GM12878 (cell line): ENCODE data around the gene PRDM8.

ENCODE experiments used
- BCLAF1 ChIP-seq: fragments of 450-650 bp; IDR thresholded peaks from 2 replicates; pipeline ENCODE4 v1.6.1; 2017; ENCODE audit warnings: antibody characterized with exemption, mild to moderate bottlenecking, moderate library complexity
- CTCF ChIP-seq, 3 experiments: IDR thresholded peaks in 2 of 3; conservative IDR thresholded peaks in 1 of 3; 2 replicates each; pipeline ENCODE4 v1.5.1; 2011; ENCODE audit warnings: low read depth in 3 of 3, low read length in 3 of 3, mild to moderate bottlenecking in 3 of 3, control low read depth in 2 of 3, moderate library complexity in 2 of 3, inconsistent platforms in 1 of 3, mixed read lengths in 1 of 3; ENCODE audit not compliant: control insufficient read depth in 2 of 3, insufficient read depth in 1 of 3; ENCODE audit errors: extremely low read depth in 1 of 3
- EED ChIP-seq: sonication (generic); IDR thresholded peaks from 2 replicates; pipeline ENCODE4 v1.6.1; 2016; ENCODE audit warnings: antibody characterized with exemption, low read depth
- EP300 ChIP-seq, 2 experiments: fragments of 150-350 bp in 1 of 2; IDR thresholded peaks; 2 replicates each; pipeline ENCODE4 v1.6.1; 2011 to 2012; ENCODE audit warnings: low read depth in 2 of 2, low read length in 2 of 2, borderline replicate concordance in 1 of 2, improper control_type of control experiment in 1 of 2, inconsistent platforms in 1 of 2; ENCODE audit not compliant: control insufficient read depth in 1 of 2
- IRF3 ChIP-seq: fragments of 450-650 bp; IDR thresholded peaks from 2 replicates; pipeline ENCODE4 v1.6.1; 2014; ENCODE audit warnings: mild to moderate bottlenecking
- JUND ChIP-seq: IDR thresholded peaks from 2 replicates; pipeline ENCODE4 v1.6.1; 2012; ENCODE audit warnings: low read depth, mild to moderate bottlenecking, low read length, improper control_type of control experiment, moderate library complexity
- MAX ChIP-seq: IDR thresholded peaks from 2 replicates; pipeline ENCODE4 v1.6.1; 2012; ENCODE audit warnings: low read depth, low read length, improper control_type of control experiment
- POLR2A ChIP-seq: IDR thresholded peaks from 2 replicates; pipeline ENCODE4 v1.6.1; 2011; ENCODE audit warnings: low read depth, mild to moderate bottlenecking, low read length
- REST ChIP-seq: IDR thresholded peaks from 2 replicates; pipeline ENCODE4 v1.6.1; 2012; ENCODE audit warnings: mild to moderate bottlenecking, low read depth, low read length
- USF2 ChIP-seq: IDR thresholded peaks from 2 replicates; pipeline ENCODE4 v1.6.1; 2011; ENCODE audit warnings: low read depth, low read length, improper control_type of control experiment, borderline replicate concordance
- ZBTB11 ChIP-seq: fragments of 450-650 bp; formaldehyde crosslinking; IDR thresholded peaks from 2 replicates; pipeline ENCODE4 v1.5.0; 2022; ENCODE audit warnings: mild to moderate bottlenecking, missing genetic modification characterization

GRCh38 chr4:80201252-80202151 lies 4.2 kb downstream of the PRDM8 start:
- TF ChIP-seq ZBTB11 (CRISPR knock-in tag) (no peak), EED (no peak), IRF3 (no peak), BCLAF1 (no peak), CTCF (IDR thresholded peaks at IDR 0.05 in 2 of 3, conservative IDR thresholded peaks at IDR 0.05 in 1 of 3; ENCODE audit: control insufficient read depth in 2 of 3, extremely low read depth in 1 of 3, insufficient read depth in 1 of 3, low read depth in 3 of 3, low read length in 3 of 3) (no peak), REST (no peak), USF2 (no peak), MAX (no peak), JUND (no peak), POLR2A (no peak), EP300 (IDR thresholded peaks at IDR 0.05; ENCODE audit: borderline replicate concordance in 1 of 2, control insufficient read depth in 1 of 2, low read depth in 2 of 2, low read length in 2 of 2) (no peak)
